ACC112 (cell line): ENCODE results near the gene ACOT7.
A peak's percentile ranks its signal among the peaks of the same experiment; 100 is the strongest.
"Not testable (repeated sequence)": the region's sequence is repeated elsewhere in the genome, so short reads cannot be mapped to it uniquely, and the experiment has no call there.

Experiments
- H2AFZ ChIP-seq: fragments of 200-600 bp; sonication (generic); one replicate; pipeline ENCODE4 v1.6.0; 2017; ENCODE audit warnings: antibody characterized with exemption, low read length; ENCODE audit not compliant: unreplicated experiment
- H3K27ac ChIP-seq: fragments of 200-600 bp; sonication (generic); 2 replicates; pipeline ENCODE4 v1.5.1; 2014; ENCODE audit warnings: low read depth, mild to moderate bottlenecking, antibody characterized with exemption, low read length, moderate library complexity
- H3K27me3 ChIP-seq: fragments of 200-600 bp; sonication (generic); 2 replicates; pipeline ENCODE4 v1.6.1; 2014; ENCODE audit warnings: mild to moderate bottlenecking, antibody characterized with exemption, low read length, moderate library complexity, mixed read lengths; ENCODE audit not compliant: insufficient read depth
- H3K36me3 ChIP-seq: fragments of 200-600 bp; sonication (generic); 2 replicates; pipeline ENCODE4 v1.6.1; 2016; ENCODE audit warnings: mild to moderate bottlenecking, antibody characterized with exemption, low read length, moderate library complexity, mixed read lengths; ENCODE audit not compliant: insufficient read depth
- H3K4me1 ChIP-seq: fragments of 200-600 bp; sonication (generic); one replicate; pipeline ENCODE4 v1.6.1; 2016; ENCODE audit warnings: low read length, mixed read lengths; ENCODE audit not compliant: insufficient read depth, unreplicated experiment, control insufficient read depth
- H3K4me3 ChIP-seq: fragments of 200-600 bp; sonication (generic); 2 replicates; pipeline ENCODE4 v1.5.1; 2014; ENCODE audit warnings: mild to moderate bottlenecking, low read depth, low read length
- H3K79me2 ChIP-seq: fragments of 200-600 bp; sonication (generic); one replicate; pipeline ENCODE4 v1.6.0; 2016; ENCODE audit warnings: low read length; ENCODE audit not compliant: control insufficient read depth, unreplicated experiment, insufficient read depth

Gene ACOT7

DNA sequence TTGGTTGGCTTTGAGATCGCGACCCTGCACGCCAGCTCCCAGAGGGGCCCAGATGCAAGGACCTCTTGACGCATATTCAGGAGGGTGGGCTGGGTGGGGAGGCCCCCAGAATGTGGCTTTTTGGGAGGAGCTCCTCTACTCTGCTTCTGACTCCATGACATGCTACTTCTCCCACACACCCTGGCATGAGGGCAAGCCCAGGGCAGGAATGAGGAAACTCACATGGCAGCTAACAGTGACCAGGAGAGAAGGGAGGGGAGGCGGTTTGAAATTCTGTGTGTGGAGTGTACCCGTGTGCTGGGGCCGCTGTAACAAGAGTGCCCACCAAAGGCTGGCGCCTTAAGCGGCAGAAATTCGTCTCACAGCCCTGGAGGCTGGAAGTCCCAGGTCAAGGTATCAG, 71.4 kb downstream of the ACOT7 start:
- no peaks in the 10 kb centered on the region for H3K79me2 ChIP-seq
- no peaks in the 10 kb centered on the region for H3K27me3 ChIP-seq
- no peaks in the 10 kb centered on the region; the same call in 1 of the 2 replicates for H3K36me3 ChIP-seq
- H3K4me1 ChIP-seq: peaks cover 3% of the 10 kb centered on the region
- no peak overlapping the region for H3K27ac ChIP-seq
- H3K4me3 ChIP-seq: no peak overlapping the region
- H2AFZ ChIP-seq: no peak overlapping the region

DNA sequence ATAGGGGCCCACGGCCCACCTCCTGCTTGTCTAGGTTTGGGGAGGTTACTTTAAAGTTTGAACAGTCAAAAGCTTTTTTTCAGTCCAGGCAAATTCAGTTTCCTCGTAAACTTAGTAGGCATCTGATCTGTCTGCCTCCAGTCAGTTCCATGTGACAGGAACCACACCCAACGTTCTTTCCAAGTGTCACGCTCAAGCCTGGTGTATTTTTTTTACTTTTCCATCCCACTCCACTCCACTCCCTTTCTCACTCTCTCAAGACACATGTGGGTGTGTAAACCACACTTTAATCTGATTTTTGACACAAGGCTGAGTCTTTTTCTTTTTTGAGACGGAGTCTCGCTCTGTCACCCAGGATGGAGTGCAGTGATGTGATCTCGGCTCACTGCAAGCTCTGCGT, 72.4 kb downstream of the ACOT7 start:
- no peak overlapping the region for H2AFZ ChIP-seq
- no peak overlapping the region for H3K4me3 ChIP-seq
- peaks cover 10% of the 10 kb centered on the region for H3K4me1 ChIP-seq
- H3K36me3 ChIP-seq: peaks cover 2% of the 10 kb centered on the region; the same call in 1 of the 2 replicates
- H3K27ac ChIP-seq: no peak overlapping the region
- H3K27me3 ChIP-seq: no peaks in the 10 kb centered on the region
- no peaks in the 10 kb centered on the region for H3K79me2 ChIP-seq

DNA sequence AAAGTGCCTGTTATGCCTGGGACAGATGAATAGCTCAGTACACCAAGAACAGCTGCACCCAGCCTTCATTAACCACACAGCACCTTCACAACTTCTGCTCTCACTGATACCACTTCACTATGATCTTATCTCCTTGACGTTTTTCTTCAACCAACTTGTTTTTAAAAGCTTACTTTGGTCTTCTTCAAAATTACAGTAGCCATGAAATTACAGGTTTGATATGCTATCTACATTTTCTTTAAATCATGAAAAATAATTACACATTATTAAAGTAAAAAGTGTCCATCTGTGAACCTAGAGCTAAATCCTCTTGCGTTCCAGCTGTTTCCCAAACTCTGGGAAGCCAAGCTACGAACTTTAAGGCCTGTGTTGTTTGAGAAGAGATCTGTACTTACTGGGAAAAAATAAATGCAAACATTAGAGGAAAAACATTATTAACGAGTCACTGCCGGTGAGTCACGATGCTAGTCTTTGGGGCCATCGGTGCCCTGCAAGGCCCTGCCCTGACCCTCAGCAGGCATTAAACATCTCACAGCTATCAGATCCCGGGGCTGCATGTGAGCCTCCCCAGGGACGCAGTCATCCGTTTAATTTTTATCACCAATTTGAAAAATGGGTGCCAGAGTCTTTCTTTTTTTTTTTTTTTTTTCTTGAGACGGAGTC, 76.3 kb downstream of the ACOT7 start:
- Histone ChIP-seq H2AFZ (no peak overlapping the region), H3K36me3 (peaks cover 2% of the 10 kb centered on the region; the same call in 1 of the 2 replicates), H3K79me2 (no peaks in the 10 kb centered on the region), H3K4me3 (no peak overlapping the region), H3K4me1 (peaks cover 10% of the 10 kb centered on the region), H3K27ac (peak overlapping the region; percentile 64), H3K27me3 (no peaks in the 10 kb centered on the region)

DNA sequence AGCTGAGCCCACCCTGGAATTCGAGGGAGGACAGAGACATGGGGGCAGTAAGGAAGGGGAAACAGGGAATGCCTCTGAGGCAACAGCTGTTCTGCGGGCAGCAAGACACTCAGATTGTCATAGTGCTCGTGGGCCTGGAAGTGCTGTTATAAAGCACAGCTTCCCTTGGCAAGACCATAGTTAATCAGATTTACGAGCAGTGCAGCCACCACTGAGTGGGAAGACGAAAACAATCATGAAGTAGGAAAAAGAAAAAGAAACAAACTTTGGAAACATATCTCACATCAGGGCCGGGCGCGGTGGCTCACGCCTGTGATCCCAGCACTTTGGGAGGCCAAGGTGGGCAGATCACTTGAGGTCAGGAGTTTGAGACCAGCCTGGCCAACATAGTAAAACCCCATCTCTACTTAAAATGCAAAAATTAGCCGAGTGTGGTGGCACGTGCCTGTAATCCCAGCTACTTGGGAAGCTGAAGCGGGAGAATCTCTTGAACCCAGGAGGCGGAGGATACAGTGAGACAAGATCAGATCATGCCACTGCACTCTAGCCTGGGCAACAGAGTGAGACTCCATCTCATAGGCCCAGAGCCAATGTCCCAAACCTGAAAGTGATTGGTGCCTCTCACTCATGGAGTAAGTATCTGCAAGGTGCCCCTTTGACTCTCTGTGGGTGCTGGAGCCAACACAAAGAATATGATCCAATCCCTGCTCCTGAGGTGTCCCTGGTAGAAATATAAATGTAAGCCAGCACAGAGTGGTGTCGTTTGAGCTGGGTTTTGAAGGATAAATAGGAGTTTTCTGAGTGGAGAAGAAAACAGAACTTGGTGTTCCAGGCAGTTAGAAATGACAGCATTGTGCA, 77.1 kb downstream of the ACOT7 start:
- Histone ChIP-seq H3K36me3 (peaks cover 2% of the 10 kb centered on the region; the same call in 1 of the 2 replicates), H3K27me3 (no peaks in the 10 kb centered on the region), H2AFZ (no peak overlapping the region), H3K79me2 (no peaks in the 10 kb centered on the region), H3K4me1 (peaks cover 10% of the 10 kb centered on the region), H3K4me3 (no peak overlapping the region), H3K27ac (peak overlapping the region; percentile 64)

DNA sequence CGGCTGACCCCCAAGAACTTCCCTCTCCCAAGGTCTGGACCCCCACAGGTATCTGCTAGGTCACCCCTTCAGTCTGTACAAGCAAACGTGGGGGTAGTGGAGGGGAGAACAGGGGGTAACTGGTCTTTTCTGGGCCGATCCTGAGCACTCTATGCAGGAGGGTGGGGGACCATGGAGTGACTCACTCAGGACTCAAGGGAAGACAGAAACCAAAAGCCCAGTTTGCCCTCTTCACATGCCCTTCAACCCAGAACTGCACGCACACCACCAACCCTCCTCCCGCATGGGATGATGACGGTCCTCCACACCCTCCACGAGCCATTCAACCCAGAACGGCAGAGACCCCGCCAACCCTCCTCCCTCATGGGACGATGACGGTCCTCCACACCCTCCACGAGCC, 79.1 kb downstream of the ACOT7 start:
- no peaks in the 10 kb centered on the region for H3K27me3 ChIP-seq
- H3K36me3 ChIP-seq: peaks cover 2% of the 10 kb centered on the region; the same call in 1 of the 2 replicates
- no peak overlapping the region for H3K4me3 ChIP-seq
- H3K4me1 ChIP-seq: peaks cover 10% of the 10 kb centered on the region
- no peak overlapping the region for H3K27ac ChIP-seq
- no peak overlapping the region for H2AFZ ChIP-seq
- no peaks in the 10 kb centered on the region for H3K79me2 ChIP-seq

DNA sequence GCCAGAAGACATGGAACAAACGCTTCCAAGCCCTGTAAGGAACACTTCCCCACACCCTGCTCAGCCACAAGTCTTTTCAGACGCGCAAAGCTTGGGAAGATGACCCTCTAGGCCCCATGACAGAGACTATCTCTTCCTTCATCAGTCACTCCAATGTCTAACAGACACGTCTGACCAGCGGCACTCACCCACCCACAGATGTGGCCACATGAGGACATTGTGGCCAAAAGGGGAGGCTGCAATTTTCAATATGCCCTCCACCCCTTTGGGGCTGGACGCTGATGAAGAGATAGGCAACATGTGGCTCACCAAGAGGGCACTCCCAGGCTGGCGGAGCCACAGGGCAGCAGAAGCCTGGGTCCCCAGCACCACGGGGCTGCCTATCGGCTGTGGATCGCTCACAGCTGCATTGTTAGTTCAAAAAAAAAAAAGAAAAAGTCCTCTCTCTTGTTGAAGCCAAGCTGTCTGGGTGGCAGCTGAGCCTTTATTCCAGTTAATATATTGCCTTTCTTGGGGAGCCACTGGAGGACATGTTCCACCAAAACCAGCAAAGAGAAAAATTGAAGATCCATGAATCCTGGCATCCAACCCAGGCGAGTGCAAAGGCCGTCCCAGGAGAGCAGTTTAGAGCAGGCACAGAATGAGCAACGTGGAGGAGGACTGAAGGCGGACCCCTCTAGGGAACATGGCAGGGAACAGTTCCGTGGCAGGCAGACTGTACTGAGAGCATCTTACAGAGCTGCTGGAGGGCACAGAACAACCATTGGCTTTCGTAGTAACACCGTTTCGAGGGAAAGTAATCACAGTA, 80.0 kb downstream of the ACOT7 start:
- Histone ChIP-seq H3K36me3 (peaks cover 6% of the 10 kb centered on the region; the same call in 1 of the 2 replicates), H3K79me2 (no peaks in the 10 kb centered on the region), H3K4me3 (no peak overlapping the region), H2AFZ (no peak overlapping the region), H3K27ac (no peak overlapping the region), H3K27me3 (no peaks in the 10 kb centered on the region), H3K4me1 (peaks cover 10% of the 10 kb centered on the region)

DNA sequence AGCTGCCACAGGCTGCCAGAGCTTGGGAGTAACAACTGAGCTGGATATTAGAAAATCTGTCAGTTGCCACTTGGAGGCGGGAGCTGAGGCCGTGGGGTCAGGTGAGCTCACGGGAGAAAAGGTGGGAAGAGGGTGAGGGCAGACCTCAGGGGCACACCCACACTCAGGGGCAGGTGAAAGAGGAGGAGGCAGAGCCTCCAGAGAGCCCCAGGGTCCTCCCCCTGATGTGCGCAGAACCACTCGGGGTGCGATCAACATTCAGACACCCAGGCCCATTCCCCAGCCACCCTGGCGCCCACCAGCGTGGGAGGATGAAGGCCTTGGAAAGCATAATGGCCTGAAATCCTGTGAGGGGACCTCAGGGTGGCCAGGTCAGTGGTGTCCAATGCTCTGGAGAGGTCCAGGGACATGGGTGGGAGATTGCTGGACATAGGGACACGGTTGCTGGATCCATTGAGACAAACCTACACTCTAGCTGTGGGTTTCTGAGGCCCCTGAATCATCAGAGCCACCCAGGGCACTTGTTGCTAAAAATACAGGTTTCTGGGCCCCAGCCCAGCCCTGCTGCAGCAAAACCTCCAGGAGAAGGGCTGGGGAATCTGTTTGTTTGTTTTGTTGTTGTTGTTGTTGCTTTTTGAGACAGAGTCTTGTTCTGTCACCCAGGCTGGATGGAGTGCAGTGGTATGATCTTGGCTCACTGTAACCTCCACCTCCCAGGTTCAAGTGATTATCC, 83.3 kb downstream of the ACOT7 start:
- H3K27ac ChIP-seq: no peak overlapping the region
- no peak overlapping the region for H3K4me3 ChIP-seq
- H2AFZ ChIP-seq: no peak overlapping the region
- no peaks in the 10 kb centered on the region for H3K79me2 ChIP-seq
- H3K4me1 ChIP-seq: no peaks in the 10 kb centered on the region
- 0 out of 2 replicates have a peak, but pooled peaks cover 12% of the 10 kb centered on the region for H3K36me3 ChIP-seq
- no peaks in the 10 kb centered on the region for H3K27me3 ChIP-seq

DNA sequence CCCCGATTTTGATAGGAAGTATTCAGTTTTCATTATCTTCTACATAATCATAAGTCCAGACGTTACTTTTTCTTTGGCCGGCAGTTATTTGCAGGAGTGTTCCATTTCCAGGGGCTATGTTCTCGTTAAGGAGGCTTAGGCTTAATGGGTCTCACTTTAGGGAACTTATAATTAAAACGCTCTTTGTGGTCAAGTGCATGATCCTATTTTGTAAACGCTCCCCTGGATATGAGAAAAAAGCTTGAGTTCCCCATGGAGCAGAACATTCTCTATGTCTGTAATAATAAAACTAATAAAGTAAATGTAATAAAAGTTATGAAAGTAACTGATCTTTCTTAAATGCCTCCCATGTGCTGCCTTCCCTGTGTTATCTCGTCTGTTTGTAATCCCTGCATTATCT, 84.0 kb downstream of the ACOT7 start:
- no peak overlapping the region for H3K4me3 ChIP-seq
- 0 out of 2 replicates have a peak, but pooled peaks cover 12% of the 10 kb centered on the region for H3K36me3 ChIP-seq
- no peak overlapping the region for H3K27ac ChIP-seq
- no peaks in the 10 kb centered on the region for H3K27me3 ChIP-seq
- no peaks in the 10 kb centered on the region for H3K79me2 ChIP-seq
- no peaks in the 10 kb centered on the region for H3K4me1 ChIP-seq
- H2AFZ ChIP-seq: no peak overlapping the region

DNA sequence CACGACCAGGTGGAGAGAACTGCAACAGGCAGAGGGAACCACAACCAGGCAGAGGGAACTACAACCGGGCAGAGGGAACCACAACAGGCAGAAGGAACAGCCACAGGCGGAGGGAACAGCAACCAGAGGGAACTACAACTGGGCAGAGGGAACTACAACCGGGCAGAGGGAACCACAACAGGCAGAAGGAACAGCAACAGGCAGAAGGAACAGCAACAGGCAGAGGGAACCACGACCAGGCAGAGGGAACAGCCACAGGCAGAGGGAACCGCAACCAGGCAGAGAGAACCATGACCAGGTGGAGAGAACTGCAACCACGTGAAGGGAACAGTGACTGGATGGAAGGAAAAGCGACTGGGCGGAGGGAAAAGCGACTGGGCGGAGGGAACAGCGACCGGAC, 85.1 kb downstream of the ACOT7 start:
- H3K27me3 ChIP-seq: no peaks in the 10 kb centered on the region
- H3K27ac ChIP-seq: no peak overlapping the region
- no peak overlapping the region for H2AFZ ChIP-seq
- H3K4me3 ChIP-seq: no peak overlapping the region
- no peaks in the 10 kb centered on the region for H3K79me2 ChIP-seq
- H3K36me3 ChIP-seq: 0 out of 2 replicates have a peak, but pooled peaks cover 12% of the 10 kb centered on the region
- no peaks in the 10 kb centered on the region for H3K4me1 ChIP-seq

DNA sequence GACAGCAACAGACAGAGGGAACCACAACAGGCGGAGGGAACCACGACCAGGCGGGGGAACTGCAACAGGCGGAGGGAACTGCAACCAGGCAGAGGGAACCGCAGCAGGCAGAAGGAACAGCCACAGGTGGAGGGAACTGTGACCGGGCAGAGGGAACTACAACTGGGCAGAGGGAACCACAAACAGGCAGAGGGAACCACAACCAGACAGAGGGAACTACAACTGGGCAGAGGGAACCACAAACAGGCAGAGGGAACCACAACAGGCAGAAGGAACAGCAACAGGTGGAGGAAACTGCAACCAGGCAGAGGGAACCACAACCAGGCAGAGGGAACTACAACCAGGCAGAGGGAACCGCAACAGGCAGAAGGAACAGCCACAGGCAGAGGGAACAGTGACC, 85.9 kb downstream of the ACOT7 start:
- H2AFZ ChIP-seq, H3K27ac ChIP-seq, H3K27me3 ChIP-seq, H3K79me2 ChIP-seq, H3K4me1 ChIP-seq, H3K4me3 ChIP-seq: not testable (repeated sequence)
- H3K36me3 ChIP-seq: 0 out of 2 replicates have a peak, but pooled peaks cover 12% of the 10 kb centered on the region
